ENCODE data around the gene SMYD3.

The SMYD3 gene

GRCh38 chr1:246515390-246516005, 8.4 kb upstream of the SMYD3 start:
- DNase-seq (ENCODE audit: low read depth in 2 of 2): no peak

- no peak for DNase-seq (ENCODE audit: low read depth in 2 of 2)
Observed at GRCh38 chr1:246513619-246514343, 6.7 kb upstream of the SMYD3 start.

DNA sequence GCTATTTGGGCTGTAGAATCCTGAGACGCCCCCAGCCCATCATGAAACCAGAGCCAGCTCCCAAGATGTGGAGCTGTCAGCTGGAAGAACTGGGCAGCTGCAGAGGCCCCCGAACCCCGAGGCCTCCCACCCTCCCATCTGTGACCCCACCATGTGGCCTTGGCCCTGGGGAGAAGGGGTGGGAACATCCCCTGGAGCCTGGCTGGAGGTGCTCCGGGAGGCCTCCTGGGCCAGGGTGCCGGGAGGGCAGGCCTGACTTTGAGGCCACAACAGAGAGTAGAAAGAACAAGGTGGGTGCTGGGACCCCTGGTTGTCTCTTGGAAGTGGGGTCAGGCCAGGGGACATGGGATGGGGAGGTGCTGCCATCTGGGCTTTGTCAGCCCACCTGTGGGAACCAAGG, 6.0 kb upstream of the SMYD3 start:
- no peak for DNase-seq (ENCODE audit: low read depth in 2 of 2)

- no peak for DNase-seq (ENCODE audit: low read depth in 2 of 2)
Observed at GRCh38 chr1:246512635-246513034, 5.6 kb upstream of the SMYD3 start.

DNA sequence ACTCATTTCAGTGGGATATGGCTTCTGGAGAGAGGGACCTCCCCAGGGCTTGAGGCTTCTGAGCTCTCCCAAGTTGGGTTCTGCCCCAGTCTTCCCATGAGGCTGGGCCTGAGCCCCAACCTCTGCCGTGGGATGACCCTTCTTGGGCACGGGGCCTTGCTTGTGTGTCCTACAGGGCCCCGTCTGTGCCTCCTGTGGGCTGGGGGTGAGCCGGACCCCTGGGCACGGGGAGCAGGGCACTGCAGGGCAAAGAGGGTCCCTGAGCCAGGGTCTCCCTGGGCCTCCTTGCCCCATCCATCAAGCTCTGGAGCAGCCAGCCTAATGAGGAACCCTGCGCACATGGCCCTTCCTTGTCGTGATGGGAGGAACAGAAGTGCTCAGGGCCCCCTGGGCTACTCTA, 5.2 kb upstream of the SMYD3 start:
- no peak for DNase-seq (ENCODE audit: low read depth in 2 of 2)

DNA sequence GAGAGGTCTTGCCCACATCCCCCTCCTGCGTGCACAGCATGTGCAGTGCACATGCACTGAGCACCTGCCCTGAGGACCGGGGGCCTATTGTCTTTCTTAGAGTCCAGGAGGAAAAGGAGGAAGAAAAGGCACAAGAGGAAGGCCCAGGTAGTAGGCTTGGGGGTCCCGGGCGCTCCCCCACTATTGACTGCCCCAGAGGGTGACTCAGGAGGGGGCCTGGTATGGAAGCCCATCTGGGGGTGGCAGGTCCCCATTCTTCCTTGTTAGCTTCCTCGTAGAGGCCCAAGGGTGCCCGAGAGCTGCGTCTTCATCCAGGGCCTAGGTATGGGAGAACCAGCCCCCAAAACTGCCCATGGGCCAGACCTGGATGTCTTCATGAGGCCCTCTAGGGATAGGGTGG, 4.1 kb upstream of the SMYD3 start:
- no peak for DNase-seq (ENCODE audit: low read depth in 2 of 2)

GRCh38 chr1:246510147-246511030, 3.3 kb upstream of the SMYD3 start:
- no peak for DNase-seq (ENCODE audit: low read depth in 2 of 2)

DNA sequence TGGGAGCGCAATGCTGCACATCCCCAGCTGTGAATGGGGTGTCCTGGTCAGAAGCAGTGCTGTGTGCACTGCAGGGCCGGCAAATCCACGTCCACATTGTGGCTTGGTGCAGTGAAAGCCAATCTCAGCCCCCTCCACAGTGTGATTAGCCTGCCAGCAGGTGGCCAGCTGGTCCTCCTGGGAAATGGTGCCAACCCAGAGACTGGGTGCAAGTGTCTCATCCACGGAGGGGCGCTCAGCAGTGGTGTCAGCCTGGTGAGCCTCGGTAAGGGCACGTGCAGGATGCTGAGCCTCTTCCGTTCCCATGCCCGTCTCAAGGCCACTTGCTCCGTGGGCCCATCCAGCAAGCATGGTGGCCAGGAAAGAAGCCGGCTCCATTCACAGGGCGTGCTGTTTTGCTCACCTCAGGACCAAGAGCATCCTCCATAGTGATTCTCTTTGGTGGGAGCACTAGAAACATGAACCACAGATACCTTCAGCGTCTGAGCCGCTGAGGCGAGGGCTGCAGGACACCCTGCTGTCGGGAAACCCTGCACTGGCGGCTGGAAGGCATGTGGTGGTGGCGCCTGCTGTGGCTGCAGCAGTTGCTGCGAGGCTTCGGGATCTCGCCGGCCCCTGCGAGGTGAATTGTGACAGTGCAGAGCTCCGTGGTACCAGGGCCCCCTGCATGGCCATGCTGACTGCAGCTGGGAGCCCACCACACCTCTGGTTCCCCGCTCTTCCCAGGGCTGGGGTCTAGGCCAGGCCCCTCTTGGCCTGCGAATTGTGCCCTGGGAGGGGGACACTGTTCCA, 2.0 kb upstream of the SMYD3 start:
- no peak for DNase-seq (ENCODE audit: low read depth in 2 of 2)

DNA sequence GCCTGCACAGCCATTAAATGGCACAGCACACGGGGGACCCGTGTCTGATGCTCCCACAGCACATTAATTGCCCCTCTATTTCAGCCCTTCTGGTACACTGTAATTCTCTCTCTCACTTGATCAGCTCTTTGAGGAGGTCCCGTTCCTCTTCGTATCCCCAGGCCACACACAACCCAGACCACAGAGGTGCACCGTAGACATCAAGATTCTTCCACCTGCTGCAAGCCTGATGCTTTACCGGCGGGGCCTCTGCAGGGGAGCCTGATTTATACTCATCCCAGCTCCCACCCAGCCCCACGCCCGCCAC, 759 bp downstream of the SMYD3 start:
- no peak for DNase-seq (ENCODE audit: low read depth in 2 of 2)

DNA sequence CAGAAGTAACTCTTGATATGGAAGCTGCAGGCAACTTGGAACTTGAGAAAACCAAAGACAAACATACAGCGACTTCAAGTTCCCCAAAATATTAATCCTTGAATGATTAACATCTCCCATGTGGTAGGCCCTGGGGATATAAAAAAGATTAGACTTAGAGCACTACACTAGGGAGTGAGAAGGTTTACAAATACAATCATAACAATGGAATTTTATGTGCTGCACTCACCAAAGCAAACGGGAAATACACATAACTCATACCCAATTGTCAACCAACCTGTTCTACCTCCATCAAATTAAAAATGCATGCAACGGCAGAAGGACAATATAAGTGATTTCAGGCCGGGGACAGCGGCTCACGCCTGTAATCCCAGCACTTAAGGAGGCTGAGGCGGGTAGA, 3.7 kb downstream of the SMYD3 start:
- DNase-seq (ENCODE audit: low read depth in 2 of 2): no peak

GRCh38 chr1:246497331-246497915, 9.7 kb downstream of the SMYD3 start:
- no peak for DNase-seq (ENCODE audit: low read depth in 2 of 2)

GRCh38 chr1:246492611-246493245, 14.4 kb downstream of the SMYD3 start:
- DNase-seq (ENCODE audit: low read depth in 2 of 2): no peak

GRCh38 chr1:246491551-246492053, 15.5 kb downstream of the SMYD3 start:
- no peak for DNase-seq (ENCODE audit: low read depth in 2 of 2)

DNA sequence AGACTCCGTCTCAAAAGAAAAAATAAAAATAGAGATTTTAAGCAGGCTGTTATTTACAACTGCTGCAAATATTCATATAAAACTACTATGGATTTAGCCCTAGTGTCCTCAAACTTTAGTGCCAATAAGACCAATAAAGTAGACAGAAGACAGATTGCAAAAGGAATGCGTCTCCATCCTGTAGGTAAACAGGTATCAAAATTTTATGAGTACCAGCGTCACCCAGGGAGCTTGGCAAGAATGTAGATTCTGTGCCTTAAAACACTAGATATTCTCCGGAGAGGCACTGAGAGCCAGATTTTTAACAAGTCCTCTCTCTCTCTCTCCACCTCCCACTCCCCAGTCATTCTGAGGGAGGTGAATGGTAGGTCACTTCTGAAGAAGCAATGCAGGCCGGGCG, 18.4 kb downstream of the SMYD3 start:
- DNase-seq (ENCODE audit: low read depth in 2 of 2): no peak

- no peak for DNase-seq (ENCODE audit: low read depth in 2 of 2)
Observed at GRCh38 chr1:246483569-246483933, 23.5 kb downstream of the SMYD3 start.

GRCh38 chr1:246482805-246483568, 24.1 kb downstream of the SMYD3 start:
- DNase-seq (ENCODE audit: low read depth in 2 of 2): no peak

DNA sequence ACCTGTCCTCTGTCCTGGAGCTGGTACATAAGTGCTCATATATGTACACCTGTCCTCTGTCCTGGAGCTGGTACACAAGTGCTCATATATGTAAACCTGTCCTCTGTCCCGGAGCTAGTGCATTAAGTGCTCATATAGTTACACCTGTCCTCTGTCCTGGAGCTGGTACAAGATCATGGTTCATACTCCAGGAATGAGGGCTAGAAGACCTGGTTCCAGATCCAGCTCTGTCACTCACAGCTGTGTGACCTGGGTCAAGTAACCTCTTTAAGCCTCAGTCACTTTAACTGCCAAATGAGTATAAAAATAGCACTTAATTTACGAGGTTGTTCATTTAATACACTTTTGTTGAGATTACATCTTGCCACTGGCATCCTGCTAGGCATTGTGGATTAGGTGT, 28.0 kb downstream of the SMYD3 start:
- DNase-seq (ENCODE audit: low read depth in 2 of 2): no peak

DNA sequence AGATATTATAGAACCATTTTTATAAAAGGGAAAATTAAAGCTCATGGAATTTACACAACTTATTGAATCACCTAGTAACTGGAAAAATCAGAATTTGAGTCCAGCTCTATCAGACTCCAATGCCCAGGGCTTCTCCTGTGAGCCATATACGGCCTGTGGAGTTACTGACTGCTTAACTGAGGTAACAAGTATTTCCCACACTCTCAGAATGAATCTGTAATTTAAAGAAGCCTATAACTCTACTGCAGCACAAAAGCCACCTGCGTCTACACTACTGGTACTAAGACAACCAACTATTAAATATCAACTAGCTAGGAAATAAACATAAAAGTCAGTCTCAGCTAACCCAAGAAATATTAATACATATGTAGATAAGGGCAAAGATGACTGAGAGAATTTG, 29.4 kb downstream of the SMYD3 start:
- no peak for DNase-seq (ENCODE audit: low read depth in 2 of 2)

DNA sequence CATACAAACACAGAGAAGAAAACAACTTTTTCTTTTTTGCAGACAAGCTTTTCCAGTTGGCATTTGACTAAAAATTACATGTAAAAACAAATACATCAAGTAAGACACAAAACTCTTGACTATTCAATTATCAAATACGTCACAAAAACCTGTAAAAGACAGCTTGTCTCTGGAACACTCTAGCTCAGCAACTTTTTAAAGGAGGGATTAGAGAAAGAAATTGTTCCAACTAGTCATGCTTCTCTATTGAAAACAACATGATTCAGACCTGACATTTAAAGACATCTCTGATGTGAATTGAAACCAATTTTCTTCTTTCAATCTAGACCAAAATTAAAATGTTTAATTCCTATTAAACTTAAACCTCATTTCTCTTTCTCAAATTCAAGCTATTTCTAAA, 30.3 kb downstream of the SMYD3 start:
- no peak for DNase-seq (ENCODE audit: low read depth in 2 of 2)

DNA sequence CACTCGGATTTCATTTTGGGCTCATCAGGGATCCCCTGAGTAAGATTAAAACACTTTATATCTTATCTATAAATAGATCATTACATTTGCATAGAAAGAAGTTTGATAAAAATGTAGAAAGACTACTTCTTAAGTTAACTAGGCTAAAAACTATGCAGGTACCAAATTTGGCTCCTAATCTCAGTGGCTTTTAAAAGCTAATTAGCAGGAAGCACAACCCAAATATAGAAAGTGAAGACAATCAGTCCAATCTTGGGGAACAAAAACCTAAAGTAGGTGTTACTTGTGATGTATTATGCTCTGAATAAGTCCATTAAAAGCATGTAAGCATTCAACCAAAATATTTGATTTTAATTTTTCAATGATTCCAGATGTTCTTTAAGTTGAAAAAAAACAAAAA, 35.4 kb downstream of the SMYD3 start:
- DNase-seq (ENCODE audit: low read depth in 2 of 2): no peak

Measured in activated CD8-positive, alpha-beta memory T cell treated with anti-CD3 and anti-CD28 coated beads for 4 hours (primary cell).